GM12878 (cell line): ENCODE measurements around the gene DISP2. TPM values are rescaled to one million over a fixed set of nuclear protein-coding genes. Genes with fewer than 3 reads are reported as not detected.

Source experiments
- ATAC-seq: fragments of 200-7000 bp; cut with Tn5 transposase; 3 replicates; pipeline ENCODE4 v1.9.1; 2020; ENCODE audit warnings: mild to moderate bottlenecking, moderate library complexity
- BruUV-seq: library from RNA; stranded (reverse); fragments of 400-500 nt; replicated peaks from 2 replicates; lab custom pipeline; 2021; lab: Mats Ljungman, UMichigan
- CTCF ChIA-PET: fragments of 300-600 bp; sonication (Branson Sonifier 250); formaldehyde crosslinking; extraction: SDS; loops from one replicate; lab custom pipeline; 2021; ENCODE audit warnings: inconsistent platforms; lab: Yijun Ruan, JAX
- POLR2A ChIA-PET: fragments of 350-600 bp; formaldehyde crosslinking; extraction: SDS; loops from one replicate; lab custom pipeline; 2021; ENCODE audit warnings: inconsistent platforms; lab: Charles Lee
- RAD21 ChIA-PET: fragments of 300-600 bp; sonication (Branson Sonifier 250); formaldehyde crosslinking; loops from one replicate; lab custom pipeline; 2023; ENCODE audit warnings: antibody characterized with exemption; ENCODE audit not compliant: unreplicated experiment; lab: Charles Lee
- SMC1A ChIA-PET: fragments of 300-600 bp; sonication (Branson Sonifier 250); formaldehyde crosslinking; loops from one replicate; lab custom pipeline; 2023; ENCODE audit not compliant: unreplicated experiment, uncharacterized antibody; lab: Charles Lee
- DNase-seq: peaks from one replicate; pipeline ENCODE4 v3.0.0-alpha.2; 2011; ENCODE audit warnings: low read depth, low spot score
- FAIRE-seq: peaks from 3 replicates; lab custom pipeline; 2011; peaks lifted over from hg19 to GRCh38; lab: Jason Lieb, UNC
- H2AFZ ChIP-seq: 2 replicates; pipeline ENCODE4 v1.6.0; 2011; ENCODE audit warnings: low read depth, low read length, control low read depth; ENCODE audit not compliant: control insufficient read depth
- H3K27ac ChIP-seq: 2 replicates; pipeline ENCODE4 v1.5.1; 2011; ENCODE audit warnings: control low read depth; ENCODE audit not compliant: control insufficient read depth, insufficient read depth
- H3K27me3 ChIP-seq, 2 experiments: replicated peaks in 1 of 2; 2 replicates each; pipeline versions ENCODE4 v1.6.0 to v1.6.1; 2011; ENCODE audit warnings: low read length in 1 of 2; ENCODE audit not compliant: control insufficient read depth in 2 of 2, insufficient read depth in 2 of 2
- H3K36me3 ChIP-seq, 2 experiments: 2 replicates each; pipeline ENCODE4 v1.5.1; 2011; ENCODE audit warnings: low read length in 1 of 2; ENCODE audit not compliant: control insufficient read depth in 2 of 2, insufficient read depth in 2 of 2
- H3K4me1 ChIP-seq: 2 replicates; pipeline ENCODE4 v1.6.1; 2011; ENCODE audit warnings: mild to moderate bottlenecking, low read length, moderate library complexity, mixed read lengths; ENCODE audit not compliant: control insufficient read depth, insufficient read depth
- H3K4me2 ChIP-seq: 2 replicates; pipeline ENCODE4 v1.6.0; 2011; ENCODE audit warnings: control low read depth; ENCODE audit not compliant: control insufficient read depth, insufficient read depth
- H3K4me3 ChIP-seq: fragments of 200-600 bp; sonication (generic); 2 replicates; pipeline ENCODE4 v1.5.1; 2016
- H3K79me2 ChIP-seq: 2 replicates; pipeline ENCODE4 v1.6.0; 2011; ENCODE audit warnings: low read length; ENCODE audit not compliant: control insufficient read depth, insufficient read depth
- H3K9ac ChIP-seq: 2 replicates; pipeline ENCODE4 v1.8.0; 2011; ENCODE audit warnings: low read length, control low read depth, mixed read lengths; ENCODE audit not compliant: control insufficient read depth, insufficient read depth
- H3K9me3 ChIP-seq: replicated peaks from 3 replicates; pipeline ENCODE4 v1.5.1; 2011; ENCODE audit warnings: mild to moderate bottlenecking, low read length; ENCODE audit not compliant: control insufficient read depth, insufficient read depth
- H4K20me1 ChIP-seq: 2 replicates; pipeline ENCODE4 v1.6.0; 2011; ENCODE audit not compliant: control insufficient read depth, insufficient read depth
- BRCA1 ChIP-seq: IDR thresholded peaks from 2 replicates; pipeline ENCODE4 v1.6.1; 2011; ENCODE audit warnings: low read depth, low read length, improper control_type of control experiment
- E2F8 ChIP-seq: fragments of 450-650 bp; IDR thresholded peaks from 2 replicates; pipeline ENCODE4 v1.6.1; 2018; ENCODE audit warnings: mild to moderate bottlenecking, low read depth, moderate library complexity; ENCODE audit not compliant: partially characterized antibody
- FOS ChIP-seq: IDR thresholded peaks from 3 replicates; pipeline ENCODE4 v1.6.1; 2011; ENCODE audit warnings: borderline replicate concordance; ENCODE audit not compliant: insufficient read length; ENCODE audit errors: extremely low read depth
- JUNB ChIP-seq: IDR thresholded peaks from 2 replicates; pipeline ENCODE4 v1.6.1; 2016; ENCODE audit warnings: antibody characterized with exemption, mild to moderate bottlenecking
- MEF2B ChIP-seq: fragments of 450-650 bp; IDR thresholded peaks from 2 replicates; pipeline ENCODE4 v1.6.1; 2018; ENCODE audit warnings: mild to moderate bottlenecking, moderate library complexity; ENCODE audit not compliant: partially characterized antibody, poor library complexity, severe bottlenecking
- PAX8 ChIP-seq: fragments of 450-650 bp; IDR thresholded peaks from 2 replicates; pipeline ENCODE4 v1.6.1; 2017; ENCODE audit warnings: mild to moderate bottlenecking, moderate library complexity
- RAD21 ChIP-seq: IDR thresholded peaks from 2 replicates; pipeline ENCODE4 v1.6.1; 2011; ENCODE audit warnings: mild to moderate bottlenecking, low read depth, low read length, moderate library complexity; ENCODE audit not compliant: insufficient read depth
- RFX5 ChIP-seq: IDR thresholded peaks from 2 replicates; pipeline ENCODE4 v1.6.1; 2011; ENCODE audit warnings: low read depth, low read length, improper control_type of control experiment
- SREBF2 ChIP-seq: IDR thresholded peaks from 2 replicates; pipeline ENCODE4 v1.6.1; 2012; ENCODE audit warnings: mild to moderate bottlenecking, low read length
- STAT1 ChIP-seq: fragments of 450-650 bp; conservative IDR thresholded peaks from 2 replicates; pipeline ENCODE4 v1.6.1; 2014; ENCODE audit warnings: antibody characterized with exemption, mild to moderate bottlenecking
- ZNF592 ChIP-seq: fragments of 450-650 bp; IDR thresholded peaks from 2 replicates; pipeline ENCODE4 v1.6.1; 2017; ENCODE audit warnings: mild to moderate bottlenecking, moderate library complexity
- WGBS: methylation state at CpG from one replicate; pipeline ENCODE4 v1.1.6; 2016; ENCODE audit warnings: low lambda C conversion rate; ENCODE audit not compliant: insufficient replicate concordance, insufficient coverage; ENCODE audit errors: missing lambda C conversion rate; 5-methylcytosine and 5-hydroxymethylcytosine counted together
- in situ Hi-C: fragments of 300-500 bp; cut with MboI; formaldehyde crosslinking; loops from 9 replicates; pipeline ENCODE4 v1.14.3; 2018; ENCODE audit warnings: mixed read lengths
- intact Hi-C: fragments of 100-400 bp; cut with micrococcal nuclease; formaldehyde crosslinking; loops from one replicate; pipeline ENCODE4 v1.14.2; 2022; ENCODE audit not compliant: unreplicated experiment
- polyA plus RNA-seq, 11 experiments: library from polyadenylated mRNA; depleted of rRNA in 4 of 11; unstranded in 6 of 11; stranded (reverse) in 5 of 11; fragments of >200 nt; fragmentation: Nextera tagmentation in 4 of 11; fragmentation: Illumina TruSeq in 1 of 11; extraction: Ambion mirVana in 4 of 11; extraction: Trizol in 1 of 11; gene quantifications; 1 replicate in 1 of 11; 2 replicates in 10 of 11; pipeline versions ENCODE4 v1.2.1 to v1.2.3, GENCODE V29; 2011 to 2016; ENCODE audit warnings: inconsistent platforms in 2 of 11, missing spikeins in 2 of 11, low read depth in 1 of 11
- total RNA-seq, 4 experiments: library from RNA; depleted of rRNA in 3 of 4; stranded (reverse); fragments of >200 nt in 3 of 4; fragmentation: Illumina TruSeq in 1 of 4; extraction: Trizol in 1 of 4; gene quantifications; 2 replicates each; pipeline versions ENCODE4 v1.2.1 to v1.2.3, GENCODE V29; 2013 to 2021

Gene DISP2
- total and polyA plus RNA-seq, 10 of the 15 experiments (the other 5 are each of a cell fraction or from before 2014, with no cell fraction given), result under 0.01 to 0.20 (median 0.12) TPM; not detected in 7

GRCh38 chr15:40336744-40337122, 21.3 kb upstream of the DISP2 start (continued):
- TF ChIP-seq ZNF592 (no peak), RAD21 (peak; percentile 33; the same call in 1 of the 2 replicates), E2F8 (no peak)
- TF ChIP-seq, all 136 proteins: peak for 3

GRCh38 chr15:40337597-40337996, 20.4 kb upstream of the DISP2 start:
- DNase-seq (no peak), FAIRE-seq (no peak), ATAC-seq (no peak)
- Histone ChIP-seq H3K4me1 (peaks cover 9% of the 10 kb centered on the region), H2AFZ (no peak overlapping the region), H3K27ac (no peak overlapping the region), H3K79me2 (no peaks in the 10 kb centered on the region), H3K9ac (no peak overlapping the region), H3K9me3 (no peaks in the 10 kb centered on the region), H3K4me2 (no peak overlapping the region; the same call in 1 of the 2 replicates), H3K36me3 (no peaks in the 10 kb centered on the region), H3K27me3 (no peaks in the 10 kb centered on the region; a peak in 1 of 4 replicates), H3K4me3 (no peak overlapping the region), H4K20me1 (no peaks in the 10 kb centered on the region)
- in situ Hi-C loops, result no loop called here
- RAD21 ChIA-PET, result interaction anchor here (0.8 to 4.7 kb wide), 20 partner anchors 9 to 298 kb away, joined by 3 to 93 read pairs (median 4); partner anchors contain the start of genes INAFM2 and IVD
- 58% methylated on average over 19 of the region's 19 CpGs for WGBS
- intact Hi-C loops, result no loop called here
- POLR2A ChIA-PET, result interaction anchor here (1.2 kb wide), 1 partner anchor 18 kb away, joined by 4 read pairs; no protein-coding TSS in a partner anchor
- CTCF ChIA-PET, result interaction anchor here (0.5 to 13.7 kb wide), 43 partner anchors 10 to 550 kb away, joined by 3 to 336 read pairs (median 4); partner anchors contain the start of genes BAHD1, INAFM2, KNSTRN and PAK6
- no TSS peak for BruUV-seq
- SMC1A ChIA-PET, result interaction anchor here (1.2 to 4.6 kb wide), 7 partner anchors 10 to 231 kb away, joined by 3 to 58 read pairs (median 11); partner anchors contain the start of genes INAFM2 and PLCB2
- TF ChIP-seq BRCA1 (no peak), PAX8 (no peak), FOS (no peak), RFX5 (no peak), JUNB (no peak), MEF2B (no peak), STAT1 (no peak), SREBF2 (no peak)
